GM23338 (cell line): ENCODE measurements around the gene SERAC1.

ENCODE experiments used
- POLR2AphosphoS5 ChIP-seq: IDR thresholded peaks from 2 replicates; pipeline ENCODE4 v1.6.1; 2016; ENCODE audit warnings: antibody characterized with exemption, low read depth
- TF ChIP-seq, protein P1 (sequence below), 2 experiments: fragments of 200-600 bp in 1 of 2; sonication (generic) in 1 of 2; conservative IDR thresholded peaks; 2 replicates each; pipeline versions ENCODE4 v1.5.1 to v1.6.1; 2016 to 2017; ENCODE audit warnings: antibody characterized with exemption in 2 of 2, low read depth in 2 of 2, mild to moderate bottlenecking in 2 of 2, moderate library complexity in 1 of 2

DNA sequence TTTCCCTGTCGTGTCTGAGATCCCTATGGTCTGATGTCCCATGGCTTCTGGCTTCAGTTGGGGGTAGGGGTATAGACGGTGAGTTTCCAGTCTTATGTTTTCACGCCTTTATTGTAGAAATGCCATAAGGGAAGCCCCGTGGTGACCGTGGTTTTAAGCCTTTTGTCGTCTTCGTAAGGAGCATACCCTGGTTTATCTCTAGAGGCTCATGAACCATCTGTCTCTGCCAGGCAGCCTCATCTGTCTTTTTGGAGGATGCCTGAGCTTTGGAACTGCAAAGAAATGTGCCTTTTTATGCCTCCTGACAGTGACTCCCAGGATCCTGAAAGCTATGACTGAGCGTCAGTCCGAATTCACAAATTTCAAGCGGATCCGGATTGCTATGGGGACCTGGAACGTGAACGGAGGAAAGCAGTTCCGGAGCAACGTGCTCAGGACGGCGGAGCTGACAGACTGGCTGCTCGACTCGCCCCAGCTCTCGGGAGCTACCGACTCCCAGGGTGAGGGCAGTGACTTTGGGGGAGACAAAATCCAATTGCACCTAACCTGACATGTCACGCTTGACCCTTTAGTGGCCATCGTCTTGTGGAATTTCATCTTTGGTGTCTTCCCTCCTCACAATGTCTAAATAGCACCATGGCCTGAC is 101.8 kb downstream of the SERAC1 start:
- no peak for TF ChIP-seq POLR2AphosphoS5
- TF ChIP-seq, protein P1, sequence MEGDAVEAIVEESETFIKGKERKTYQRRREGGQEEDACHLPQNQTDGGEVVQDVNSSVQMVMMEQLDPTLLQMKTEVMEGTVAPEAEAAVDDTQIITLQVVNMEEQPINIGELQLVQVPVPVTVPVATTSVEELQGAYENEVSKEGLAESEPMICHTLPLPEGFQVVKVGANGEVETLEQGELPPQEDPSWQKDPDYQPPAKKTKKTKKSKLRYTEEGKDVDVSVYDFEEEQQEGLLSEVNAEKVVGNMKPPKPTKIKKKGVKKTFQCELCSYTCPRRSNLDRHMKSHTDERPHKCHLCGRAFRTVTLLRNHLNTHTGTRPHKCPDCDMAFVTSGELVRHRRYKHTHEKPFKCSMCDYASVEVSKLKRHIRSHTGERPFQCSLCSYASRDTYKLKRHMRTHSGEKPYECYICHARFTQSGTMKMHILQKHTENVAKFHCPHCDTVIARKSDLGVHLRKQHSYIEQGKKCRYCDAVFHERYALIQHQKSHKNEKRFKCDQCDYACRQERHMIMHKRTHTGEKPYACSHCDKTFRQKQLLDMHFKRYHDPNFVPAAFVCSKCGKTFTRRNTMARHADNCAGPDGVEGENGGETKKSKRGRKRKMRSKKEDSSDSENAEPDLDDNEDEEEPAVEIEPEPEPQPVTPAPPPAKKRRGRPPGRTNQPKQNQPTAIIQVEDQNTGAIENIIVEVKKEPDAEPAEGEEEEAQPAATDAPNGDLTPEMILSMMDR (conservative IDR thresholded peaks at IDR 0.05; ENCODE audit: low read depth in 2 of 2), result no peak
